Middle frontal gyrus (tissue), 1 donor: ENCODE data around the gene CILP.
A peak's percentile ranks its signal among the peaks of the same experiment; 100 is the strongest.
"Not testable (repeated sequence)": the region's sequence is repeated elsewhere in the genome, so short reads cannot be mapped to it uniquely, and the experiment has no call there.

Source experiments
- DNase-seq: peaks from one replicate; pipeline ENCODE4 v3.0.0-alpha.2; 2015; ENCODE audit warnings: low spot score; ENCODE audit errors: extremely low spot score

The CILP gene

DNA sequence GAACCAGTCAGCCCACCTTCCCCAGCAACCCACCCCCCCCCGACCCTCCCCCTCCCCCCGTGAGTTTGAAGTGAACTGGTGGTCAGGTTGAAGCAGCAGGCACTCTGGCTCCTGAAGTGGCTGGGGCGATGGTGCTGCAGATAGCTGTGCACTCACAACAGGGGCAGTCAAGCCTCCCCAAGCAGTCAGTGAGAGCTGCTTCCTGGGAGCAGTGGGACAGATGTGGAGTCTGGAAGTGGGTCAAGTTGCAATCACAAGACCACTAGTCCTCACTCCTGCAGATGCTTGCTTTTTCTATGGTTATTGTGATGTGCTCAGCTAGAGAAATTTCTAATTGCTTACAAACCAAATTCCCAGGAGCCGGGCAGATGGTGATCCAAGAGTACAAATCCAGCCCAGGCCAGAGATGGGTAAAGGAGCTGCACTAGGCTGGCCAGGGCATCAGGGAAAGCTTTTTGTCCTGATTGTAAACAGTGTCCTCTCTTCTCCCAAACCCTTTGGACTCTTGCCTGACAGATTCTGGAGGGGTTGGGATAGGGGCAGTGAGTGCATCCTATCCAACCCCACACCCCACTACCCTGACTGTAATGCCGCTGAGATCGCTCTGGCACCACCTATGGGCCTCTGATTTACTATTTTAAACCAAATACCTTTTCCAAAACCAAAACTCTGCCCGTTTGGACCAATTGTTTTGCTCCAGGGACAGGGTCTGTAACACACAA lies 16.3 kb downstream of the CILP start:
- no peak for DNase-seq

DNA sequence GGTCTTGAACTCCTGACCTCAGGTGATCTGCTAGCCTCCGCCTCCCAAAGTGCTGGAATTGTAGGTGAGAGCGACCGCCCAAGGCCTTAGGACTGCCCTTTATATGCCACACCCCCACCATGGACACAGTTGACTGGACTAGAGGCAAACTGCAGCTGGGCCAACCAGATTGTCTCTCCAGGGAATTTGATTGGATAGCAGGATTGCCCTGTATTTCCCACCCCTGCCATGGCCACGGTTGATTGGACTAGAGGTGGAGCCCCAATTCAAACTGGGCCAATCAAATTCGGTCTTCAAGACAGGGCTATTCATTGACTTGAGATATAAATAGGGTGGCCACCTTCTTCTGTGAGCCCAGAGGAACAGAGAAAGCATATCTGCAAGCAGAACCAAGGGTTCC lies 19.3 kb downstream of the CILP start:
- no peak for DNase-seq

DNA sequence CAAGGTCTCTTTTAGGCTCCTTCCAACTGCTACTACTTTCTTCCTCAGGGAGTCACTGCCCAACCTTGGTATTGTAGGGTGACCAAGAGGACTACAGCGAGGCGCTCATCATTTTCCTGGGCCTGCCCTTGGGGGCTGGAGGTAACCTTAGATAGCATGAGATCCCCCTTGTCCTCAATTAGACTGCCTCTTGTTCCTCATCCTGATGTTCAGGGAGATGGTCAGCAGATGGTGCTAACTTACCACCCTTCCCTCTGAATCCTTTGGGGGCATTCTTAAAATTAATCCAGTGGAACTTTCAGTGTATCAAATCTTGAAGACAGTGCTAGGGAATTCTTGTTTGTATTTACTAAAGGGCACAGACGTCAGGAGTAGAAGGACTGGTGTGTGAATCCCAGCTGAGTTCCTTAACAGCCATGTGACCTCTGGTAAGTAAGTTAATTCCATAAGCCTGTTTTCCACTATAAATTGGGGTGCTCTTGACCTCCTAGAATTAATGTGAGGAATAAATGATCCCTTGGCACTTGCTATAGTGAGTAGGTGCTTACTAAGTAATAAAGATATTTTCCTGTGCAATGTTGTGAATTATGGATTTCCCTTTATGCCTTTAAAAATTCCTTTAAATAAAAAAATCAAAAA lies 22.1 kb downstream of the CILP start:
- no peak for DNase-seq

DNA sequence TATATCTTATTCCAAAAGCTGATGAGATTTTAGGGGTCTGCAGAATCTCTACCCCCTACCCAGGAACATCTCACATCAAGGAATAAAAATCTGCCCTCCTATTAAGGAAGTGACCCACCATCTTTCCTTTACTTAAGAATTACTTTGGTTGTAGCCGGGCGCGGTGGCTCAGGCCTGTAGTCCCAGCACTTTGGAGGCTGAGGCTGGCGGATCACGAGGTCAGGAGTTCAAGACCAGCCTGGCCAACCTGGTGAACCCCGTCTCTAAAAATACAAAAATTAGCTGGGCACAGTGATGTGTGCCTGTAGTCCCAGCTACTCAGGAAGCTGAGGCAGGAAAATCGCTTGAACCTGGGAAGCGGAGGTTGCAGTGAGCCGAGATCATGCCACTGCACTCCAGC lies 22.8 kb downstream of the CILP start:
- DNase-seq = not testable (repeated sequence)

DNA sequence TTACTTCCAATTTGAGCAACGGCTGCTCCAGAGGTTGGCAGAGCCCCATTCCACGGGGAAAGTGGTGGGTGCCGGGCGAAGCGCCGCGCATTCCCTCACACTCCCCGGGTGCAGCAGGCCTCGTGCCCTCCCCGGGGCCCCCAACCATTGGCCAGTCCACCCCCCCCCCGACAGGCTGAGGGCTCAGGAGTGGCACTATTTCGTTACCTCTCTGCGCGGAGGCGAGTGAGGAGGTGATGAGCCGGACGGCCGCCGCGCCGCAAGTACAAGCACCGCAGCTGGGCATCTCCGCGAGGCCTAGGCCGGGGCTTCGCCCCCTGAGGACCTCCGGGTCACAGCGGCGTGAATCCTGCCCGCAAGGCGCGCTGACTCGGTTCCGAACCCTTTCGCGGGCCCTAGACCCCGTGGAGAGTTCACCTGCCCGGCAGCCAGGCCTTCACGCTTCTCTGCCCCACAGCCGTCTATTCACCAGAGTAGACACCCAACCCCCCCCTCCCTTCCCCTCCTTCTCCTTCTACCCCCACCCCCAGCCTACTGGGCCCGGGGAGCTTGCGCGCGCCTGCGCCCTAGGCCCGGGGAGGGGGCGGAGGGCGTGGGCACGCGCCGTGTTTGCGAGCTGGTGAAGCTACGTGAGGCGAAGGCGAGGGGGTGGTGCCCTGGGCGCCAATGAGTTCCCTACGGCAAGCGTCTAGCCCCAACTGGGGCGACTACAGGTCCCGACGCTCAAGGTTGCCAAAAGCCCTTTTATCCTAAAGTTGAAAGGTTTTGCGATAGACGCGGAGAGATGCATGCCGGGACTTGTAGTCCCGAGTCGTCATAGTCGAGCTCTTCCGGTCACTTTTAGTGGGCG lies 26.2 kb downstream of the CILP start, which contains the start of gene CLPX:
Gene CLPX, minus strand, starts transcription at position 475 of the 850 bp plus-strand sequence. Its CDS starts 189 bp downstream, at position 286.
- peak; percentile 82 for DNase-seq

DNA sequence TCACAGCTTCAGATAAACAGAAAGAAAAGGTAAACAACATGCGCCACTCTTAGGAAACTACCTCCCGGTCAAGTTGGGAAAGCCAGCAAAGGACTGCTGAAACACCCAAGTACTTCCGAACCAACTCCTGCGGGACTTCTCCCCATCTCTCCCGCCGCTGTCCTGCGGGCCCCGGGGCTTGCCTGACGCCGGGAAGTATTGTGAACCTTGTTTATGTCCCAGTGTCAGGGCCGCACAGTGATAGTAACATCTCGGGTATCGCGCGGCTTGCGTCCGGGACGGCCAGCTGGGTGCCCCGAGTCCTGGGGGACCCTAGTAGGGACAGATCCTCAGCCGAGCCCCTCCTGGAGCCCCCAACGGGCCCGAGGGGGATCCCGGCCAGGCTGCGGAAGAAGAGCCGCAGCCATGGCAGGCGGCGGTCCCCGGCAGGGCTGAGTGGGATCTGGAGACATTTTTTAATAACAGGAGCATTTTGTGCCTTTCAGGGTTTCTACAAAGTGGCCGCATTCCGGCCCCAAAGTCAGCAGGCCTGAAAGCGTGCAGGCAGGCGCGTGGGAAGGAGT lies 26.9 kb downstream of the CILP start:
- no peak for DNase-seq

DNA sequence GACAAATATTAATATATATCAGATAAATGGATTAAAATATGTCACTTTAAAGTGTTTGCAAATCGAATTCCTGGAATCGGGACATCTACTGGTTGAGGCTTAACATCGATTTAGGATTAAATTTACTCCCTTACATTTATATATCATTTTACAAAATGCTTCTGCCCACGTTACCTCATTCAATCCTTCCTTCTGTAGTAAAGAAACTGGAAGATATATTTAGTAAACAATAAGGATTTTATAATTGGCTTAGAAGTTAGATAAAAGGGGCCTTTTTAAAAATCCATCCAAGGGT lies 27.5 kb downstream of the CILP start:
- no peak for DNase-seq

DNA sequence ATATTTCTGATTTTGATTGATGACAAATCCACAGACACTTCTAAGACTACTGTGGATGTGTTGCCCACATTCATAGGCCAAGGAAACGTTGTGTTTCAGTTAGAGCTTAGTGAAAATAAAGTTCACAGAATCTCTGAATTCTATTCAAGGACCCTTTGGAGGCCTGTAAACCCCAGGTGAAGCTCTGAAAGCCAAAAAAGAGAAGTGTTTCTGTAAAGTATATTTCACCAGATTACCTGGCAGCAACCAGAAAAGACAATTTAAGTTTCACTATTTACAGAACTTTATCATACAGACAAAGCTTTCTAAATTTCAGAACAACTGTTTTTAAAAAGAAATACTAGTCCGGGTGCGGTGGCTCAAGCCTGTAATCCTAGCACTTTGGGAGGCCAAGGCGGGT lies 28.7 kb downstream of the CILP start:
- no peak for DNase-seq

DNA sequence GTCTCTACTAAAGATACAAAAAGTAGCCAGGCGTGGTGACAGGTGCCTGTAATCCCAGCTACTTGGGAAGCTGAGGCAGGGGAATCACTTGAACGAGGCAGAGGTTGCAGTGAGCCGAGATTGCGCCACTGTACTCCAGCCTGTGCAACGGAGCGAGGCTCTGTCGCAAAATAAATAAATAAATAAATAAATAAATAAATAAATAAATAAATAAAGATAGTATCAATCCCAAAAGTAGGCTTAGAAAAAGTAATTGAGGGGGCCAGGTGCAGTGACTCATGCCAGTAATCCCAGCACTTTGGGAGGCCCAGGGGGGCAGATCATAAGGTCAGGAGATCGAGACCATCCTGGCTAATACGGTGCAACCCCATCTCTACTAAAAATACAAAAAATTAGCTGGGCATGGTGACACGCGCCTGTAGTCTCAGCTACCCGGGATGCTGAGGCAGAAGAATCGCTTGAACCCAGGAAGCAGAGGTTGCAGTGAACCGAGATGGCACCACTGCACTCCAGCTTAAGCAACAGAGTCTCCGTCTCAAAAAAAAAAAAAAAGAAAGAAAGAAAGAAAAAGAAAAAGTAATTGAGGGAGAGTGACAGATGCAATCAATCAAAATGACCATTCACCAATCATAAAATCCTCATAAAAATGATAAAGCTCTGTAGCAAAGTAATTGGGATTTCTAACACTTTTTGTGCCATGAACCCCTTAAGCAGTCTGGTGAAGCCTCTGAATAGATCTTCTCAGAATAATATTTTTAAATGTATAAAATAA lies 29.5 kb downstream of the CILP start:
- not testable (repeated sequence) for DNase-seq

DNA sequence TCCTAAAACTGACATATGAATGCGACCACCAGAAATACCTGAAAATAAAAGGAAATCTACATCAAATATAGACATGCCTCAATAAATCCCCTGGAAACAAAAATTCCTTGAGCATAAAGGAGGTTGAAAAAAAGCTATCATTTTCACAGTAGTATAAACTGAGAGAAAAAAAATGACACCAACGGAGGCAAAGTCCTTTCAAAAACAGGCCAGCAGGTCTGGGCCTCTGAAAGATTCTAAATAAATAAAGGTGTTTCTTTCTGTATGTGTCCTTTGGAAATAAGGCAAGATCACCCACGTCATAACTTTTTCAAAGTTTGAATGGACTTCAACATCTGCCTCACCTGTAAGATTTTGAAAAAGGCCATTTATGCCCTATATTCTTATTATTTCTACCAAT lies 31.1 kb downstream of the CILP start:
- DNase-seq = no peak

DNA sequence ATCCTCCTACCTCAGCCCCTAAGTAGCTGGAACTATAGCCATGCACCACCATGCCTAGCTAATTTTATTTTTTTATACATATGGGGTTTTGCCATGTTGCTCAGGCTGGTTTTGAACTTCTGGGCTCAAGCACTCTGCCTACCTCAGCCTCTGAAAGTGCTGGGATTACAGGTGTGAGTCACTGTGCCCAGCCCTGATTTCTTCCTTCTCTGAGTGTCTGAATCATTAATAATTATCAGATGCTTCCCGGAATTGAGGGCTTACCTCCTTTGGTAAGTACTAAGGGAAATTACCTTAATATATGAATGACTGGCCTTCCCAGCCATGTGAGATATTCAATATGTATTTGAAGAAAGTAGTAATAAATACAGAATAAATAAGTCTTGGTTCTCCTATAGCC lies 33.4 kb downstream of the CILP start:
- DNase-seq = no peak

DNA sequence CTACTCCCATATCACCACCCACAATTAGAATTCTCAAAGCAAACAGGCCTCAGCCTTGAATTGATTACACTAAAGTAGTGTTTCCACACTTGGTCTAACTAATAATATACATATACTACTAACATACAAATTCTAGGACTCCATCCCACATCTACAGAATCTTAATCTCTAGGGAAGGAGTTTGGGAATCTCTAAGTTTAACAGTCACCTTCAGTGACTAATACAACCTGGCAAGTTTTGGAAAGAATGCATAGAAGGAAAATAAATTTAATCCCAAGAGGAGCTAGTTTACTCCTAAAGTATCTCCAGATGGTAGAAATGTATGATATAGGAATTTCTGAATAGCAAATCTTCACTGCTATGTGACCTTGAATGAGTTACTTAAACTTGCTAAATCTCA lies 35.2 kb downstream of the CILP start:
- no peak for DNase-seq

DNA sequence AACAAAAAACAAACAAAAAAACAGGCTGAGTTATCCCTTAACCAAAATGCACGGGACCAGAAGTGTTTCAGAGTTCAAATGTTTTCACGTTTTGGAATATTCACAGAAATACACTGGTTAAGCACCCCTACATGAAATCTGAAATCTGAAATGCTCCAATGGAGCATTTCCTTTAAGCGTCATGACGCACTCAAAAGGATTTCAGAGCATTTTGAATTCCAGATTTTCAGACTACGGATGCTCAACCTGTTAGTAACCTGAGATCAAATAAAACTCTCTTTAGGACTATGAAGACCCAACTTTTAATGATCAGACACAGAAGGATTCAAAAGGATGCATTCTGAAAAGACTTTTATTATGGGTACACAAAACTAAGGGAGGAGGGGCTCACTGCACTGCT lies 35.8 kb downstream of the CILP start:
- DNase-seq = no peak

DNA sequence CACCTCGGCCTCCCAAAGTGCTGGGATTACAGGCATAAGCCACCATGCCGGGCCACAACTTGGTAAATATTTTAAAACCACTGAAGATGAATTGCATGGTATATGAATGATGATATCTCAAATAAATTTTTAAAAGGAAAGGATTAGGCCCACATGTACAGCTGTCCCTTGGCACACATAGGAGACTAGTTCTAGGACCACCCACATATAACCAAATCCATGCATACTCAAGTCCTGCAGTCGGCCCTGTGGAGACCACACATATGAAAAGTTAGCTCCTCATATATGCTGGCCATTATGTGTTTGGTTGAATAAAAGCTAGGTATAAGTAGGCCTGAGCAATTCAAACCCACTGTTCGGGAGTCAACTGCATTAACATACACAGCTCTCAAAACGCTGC lies 36.8 kb downstream of the CILP start:
- no peak for DNase-seq

DNA sequence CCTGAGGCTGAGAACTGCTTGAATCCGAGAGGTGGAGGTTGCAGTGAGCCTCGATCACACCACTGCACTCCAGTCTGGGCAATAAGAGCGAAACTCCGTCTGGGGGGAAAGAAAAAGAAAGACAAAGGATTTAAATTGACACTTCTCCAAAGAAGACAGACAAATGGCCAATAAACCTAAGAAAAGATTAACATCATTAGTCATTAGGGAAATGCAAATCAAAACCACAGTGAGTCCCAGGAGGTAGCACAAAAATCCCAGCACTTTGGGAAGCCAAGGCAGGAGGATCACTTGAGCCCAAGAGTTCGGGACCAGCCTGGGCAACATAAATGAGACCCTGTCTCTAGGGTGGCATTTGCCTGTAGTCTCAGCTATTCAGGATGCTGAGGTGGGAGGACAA lies 38.7 kb downstream of the CILP start:
- no peak for DNase-seq

DNA sequence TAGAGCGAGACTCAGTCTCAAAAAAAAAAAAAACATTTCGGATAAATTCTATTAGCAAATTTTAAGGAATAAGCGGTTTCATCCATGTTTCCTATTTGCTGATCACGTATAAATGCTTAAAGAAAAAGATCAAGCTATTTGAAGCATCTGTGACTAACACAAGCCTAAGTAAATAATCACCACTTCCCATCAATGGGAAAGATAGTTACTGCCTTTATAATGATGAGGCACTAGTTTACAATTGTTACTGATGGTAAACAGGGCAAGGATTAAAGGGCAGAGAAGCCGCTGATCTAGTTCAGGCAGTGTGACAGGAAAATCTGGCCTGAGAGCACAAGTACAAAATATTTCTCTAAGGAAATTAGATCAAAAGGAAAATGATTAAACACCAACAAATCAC lies 39.8 kb downstream of the CILP start:
- no peak for DNase-seq

DNA sequence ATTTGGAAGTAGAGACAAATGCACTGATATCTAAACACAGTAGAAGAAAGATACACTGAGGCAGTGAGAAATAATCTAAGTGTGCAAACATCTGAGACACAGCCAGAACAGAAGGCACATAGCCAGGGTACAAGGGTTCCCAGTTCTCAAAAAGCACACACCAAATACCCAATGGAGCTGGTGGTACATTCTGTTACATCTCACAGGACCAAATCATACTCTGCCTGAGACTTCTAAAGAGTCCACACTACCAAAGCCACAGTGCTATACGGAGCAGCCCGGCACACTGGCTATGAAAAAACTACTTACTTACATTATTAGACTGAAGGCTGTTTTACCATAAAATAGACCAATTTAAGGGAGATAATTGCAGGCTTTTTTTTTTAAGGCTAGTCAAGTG lies 45.4 kb downstream of the CILP start:
- no peak for DNase-seq

DNA sequence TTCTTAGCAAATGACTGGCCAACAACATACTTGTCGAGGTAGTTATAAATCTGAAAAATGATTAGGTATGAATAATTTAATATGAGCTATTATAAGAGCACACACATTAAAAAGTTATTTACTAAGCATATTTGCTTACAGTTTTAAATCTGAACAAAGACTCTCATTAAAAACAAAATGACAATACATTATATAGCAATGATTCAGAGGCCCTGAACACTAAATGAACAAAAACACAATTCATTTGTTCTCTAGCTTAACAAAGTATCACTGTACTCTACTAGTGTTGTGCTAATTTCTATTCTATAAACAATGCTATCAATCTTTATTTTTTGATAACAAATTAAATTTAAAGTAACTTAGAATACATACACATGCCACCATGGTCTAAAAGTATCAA lies 47.1 kb downstream of the CILP start:
- no peak for DNase-seq

DNA sequence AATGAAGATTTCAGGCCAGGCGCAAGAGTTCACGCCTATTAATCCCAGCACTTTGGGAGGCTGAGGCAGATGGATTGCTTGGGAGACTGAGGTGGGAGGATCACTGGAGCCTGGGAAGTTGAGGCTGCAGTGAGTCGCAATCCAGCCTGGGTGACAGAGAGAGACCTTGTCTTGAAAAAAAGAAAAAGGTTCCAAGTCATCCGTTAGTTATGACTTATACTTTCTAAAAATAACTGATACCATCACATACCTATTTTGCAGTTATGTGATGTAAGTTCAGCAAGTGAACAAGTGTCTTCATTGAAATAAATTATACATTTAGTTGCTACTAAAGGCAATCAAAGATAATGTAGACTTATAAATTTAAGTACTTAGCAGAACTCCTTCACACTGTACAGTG lies 48.2 kb downstream of the CILP start:
- no peak for DNase-seq

DNA sequence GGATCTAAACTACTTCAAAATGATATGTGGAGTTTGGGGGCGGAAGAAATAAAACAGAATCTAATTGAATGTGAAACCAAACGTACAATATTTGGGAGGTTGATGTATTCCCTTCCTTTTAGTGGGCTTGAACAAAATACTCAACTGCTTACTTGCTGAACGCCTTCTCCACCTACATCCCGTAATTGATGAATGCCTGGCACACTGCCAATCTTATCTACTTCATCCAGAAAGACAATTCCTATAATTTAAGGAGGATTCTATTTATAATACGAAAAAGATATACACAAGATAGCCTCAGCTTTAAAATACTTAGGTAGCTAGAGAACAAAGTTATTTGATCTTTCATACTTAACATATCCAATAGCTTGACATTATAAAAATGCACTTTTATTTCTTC lies 54.6 kb downstream of the CILP start:
- DNase-seq = no peak

DNA sequence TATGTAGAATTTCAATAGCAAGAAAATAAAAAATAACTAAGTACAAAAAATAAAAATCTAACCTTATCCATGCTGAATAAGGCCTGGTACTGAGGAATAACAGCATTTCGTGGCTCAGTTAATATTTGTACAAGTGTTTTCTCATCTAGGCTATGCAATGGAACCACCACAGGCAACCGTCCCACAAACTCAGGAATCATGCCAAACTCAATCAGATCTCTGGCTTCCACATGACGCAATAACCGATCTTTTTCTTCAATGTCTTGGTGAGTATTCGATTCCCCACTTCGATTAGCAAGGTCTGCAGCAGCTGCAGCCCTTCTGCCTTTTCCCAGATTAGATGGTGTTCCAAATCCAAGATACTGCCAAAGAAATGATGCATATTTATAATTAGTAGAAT lies 56.6 kb downstream of the CILP start:
- DNase-seq = no peak
